GM10266 (cell line): ENCODE measurements around the gene NUDT9.

Experiments
- DNase-seq: peaks from one replicate; pipeline ENCODE4 v3.0.0; 2012; ENCODE audit errors: extremely low spot score
- TF ChIP-seq, protein P1 (sequence below): IDR thresholded peaks from 2 replicates; pipeline ENCODE4 v1.5.1; 2012; ENCODE audit warnings: mild to moderate bottlenecking, low read depth; ENCODE audit not compliant: control insufficient read depth, insufficient read depth; ENCODE audit errors: missing control alignments

The NUDT9 gene

DNA sequence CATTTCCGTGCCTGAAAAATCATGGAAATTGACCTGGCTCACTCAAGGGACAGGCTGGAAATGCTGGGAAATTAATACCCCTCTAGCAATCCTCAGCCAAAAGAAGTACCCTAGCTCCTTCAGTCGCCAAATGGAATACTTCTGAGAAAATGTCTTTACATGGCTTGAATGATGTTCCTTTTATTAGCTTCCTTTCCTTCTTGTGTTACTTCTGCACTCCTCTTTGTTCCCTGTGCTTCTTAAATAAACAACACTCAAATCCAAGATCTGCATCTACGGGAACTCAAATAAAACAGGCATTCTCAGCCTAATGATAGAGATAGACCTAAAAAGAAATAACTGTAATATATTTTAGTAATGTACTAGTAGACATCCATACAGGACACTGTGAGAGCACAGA lies 70.7 kb downstream of the NUDT9 start:
- DNase-seq, result no peak
- TF ChIP-seq, protein P1, sequence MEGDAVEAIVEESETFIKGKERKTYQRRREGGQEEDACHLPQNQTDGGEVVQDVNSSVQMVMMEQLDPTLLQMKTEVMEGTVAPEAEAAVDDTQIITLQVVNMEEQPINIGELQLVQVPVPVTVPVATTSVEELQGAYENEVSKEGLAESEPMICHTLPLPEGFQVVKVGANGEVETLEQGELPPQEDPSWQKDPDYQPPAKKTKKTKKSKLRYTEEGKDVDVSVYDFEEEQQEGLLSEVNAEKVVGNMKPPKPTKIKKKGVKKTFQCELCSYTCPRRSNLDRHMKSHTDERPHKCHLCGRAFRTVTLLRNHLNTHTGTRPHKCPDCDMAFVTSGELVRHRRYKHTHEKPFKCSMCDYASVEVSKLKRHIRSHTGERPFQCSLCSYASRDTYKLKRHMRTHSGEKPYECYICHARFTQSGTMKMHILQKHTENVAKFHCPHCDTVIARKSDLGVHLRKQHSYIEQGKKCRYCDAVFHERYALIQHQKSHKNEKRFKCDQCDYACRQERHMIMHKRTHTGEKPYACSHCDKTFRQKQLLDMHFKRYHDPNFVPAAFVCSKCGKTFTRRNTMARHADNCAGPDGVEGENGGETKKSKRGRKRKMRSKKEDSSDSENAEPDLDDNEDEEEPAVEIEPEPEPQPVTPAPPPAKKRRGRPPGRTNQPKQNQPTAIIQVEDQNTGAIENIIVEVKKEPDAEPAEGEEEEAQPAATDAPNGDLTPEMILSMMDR, result no peak

GRCh38 chr4:87497159-87497558 lies 74.8 kb downstream of the NUDT9 start:
- TF ChIP-seq, protein P1, result peak; percentile 34
- DNase-seq, result peak; percentile 12

DNA sequence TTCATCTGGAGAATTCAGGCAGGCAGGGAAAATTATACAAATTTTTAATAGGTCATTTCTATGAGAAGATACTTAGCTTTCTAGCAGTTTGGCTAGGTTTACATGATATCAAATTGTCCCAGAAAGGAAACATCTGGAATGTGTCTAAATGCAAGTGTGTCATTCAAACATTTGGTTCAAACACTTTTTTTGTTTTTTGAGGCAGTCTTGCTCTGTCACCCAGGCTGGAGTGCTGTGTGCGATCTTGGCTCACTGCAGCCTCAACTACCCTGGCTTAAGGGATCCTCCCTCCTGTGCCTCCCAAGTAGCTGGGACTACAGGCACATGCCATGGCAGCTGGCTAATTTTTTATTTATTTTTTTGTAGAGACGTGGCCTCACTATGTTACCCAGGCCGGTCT lies 75.2 kb downstream of the NUDT9 start:
- TF ChIP-seq, protein P1, result no peak

DNA sequence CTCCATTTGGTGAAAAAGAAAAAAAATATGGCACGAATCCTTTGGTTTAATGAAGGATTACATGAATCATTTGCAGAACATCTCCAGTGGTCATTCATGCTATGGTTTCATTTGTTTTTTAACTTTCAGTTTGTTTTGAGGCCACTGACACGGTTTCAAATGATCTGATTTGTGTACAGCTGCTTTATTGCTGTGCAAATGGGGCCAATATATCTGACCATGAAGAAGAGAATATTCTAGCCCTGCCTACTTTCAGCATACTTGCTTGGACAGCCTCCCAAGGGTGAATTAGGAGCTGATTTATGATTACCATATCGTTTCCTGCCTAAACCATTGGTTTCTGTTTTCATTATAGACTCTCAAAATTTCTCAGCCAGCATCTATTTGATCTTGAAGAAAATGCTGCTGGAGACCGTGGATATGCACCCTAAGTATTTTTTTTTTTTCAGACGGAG lies 76.1 kb downstream of the NUDT9 start:
- DNase-seq, result peak; percentile 12
- TF ChIP-seq, protein P1, result no peak

More for the DNA sequence above, 75.2 kb downstream of the NUDT9 start:
- DNase-seq, result no peak

DNA sequence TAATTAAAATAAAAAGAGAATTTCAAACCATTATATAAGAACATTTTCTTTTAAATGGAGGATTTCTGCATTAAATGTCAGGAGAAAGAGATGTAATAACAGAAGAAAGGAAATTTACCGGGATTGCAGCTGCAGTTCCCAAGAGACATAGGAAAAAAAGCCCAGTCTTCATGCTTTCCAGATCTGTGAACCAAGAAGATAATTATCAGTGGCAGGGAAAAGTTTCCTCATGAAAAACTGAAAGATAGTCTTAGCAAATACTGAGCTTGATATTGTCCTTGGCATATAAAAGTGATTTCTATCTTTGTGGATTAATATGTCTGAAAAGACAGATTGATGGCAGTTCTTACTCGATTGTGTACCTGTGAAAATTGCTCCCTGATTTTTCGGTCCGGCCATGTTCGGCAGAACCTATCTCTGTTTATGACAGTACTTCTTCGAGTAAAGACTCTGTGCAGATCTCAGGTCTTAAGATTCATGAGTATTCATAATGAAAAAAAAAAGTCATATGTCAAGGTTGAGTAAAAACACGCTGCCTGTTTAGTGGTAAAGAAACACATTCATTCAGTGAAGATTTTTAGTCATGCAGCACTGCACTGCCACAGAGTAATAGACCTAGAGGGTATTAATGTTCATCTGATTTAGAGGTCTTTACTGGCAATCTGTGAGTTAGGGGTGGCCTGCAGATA lies 77.2 kb downstream of the NUDT9 start:
- TF ChIP-seq, protein P1, result no peak
- peak; percentile 22 for DNase-seq

DNA sequence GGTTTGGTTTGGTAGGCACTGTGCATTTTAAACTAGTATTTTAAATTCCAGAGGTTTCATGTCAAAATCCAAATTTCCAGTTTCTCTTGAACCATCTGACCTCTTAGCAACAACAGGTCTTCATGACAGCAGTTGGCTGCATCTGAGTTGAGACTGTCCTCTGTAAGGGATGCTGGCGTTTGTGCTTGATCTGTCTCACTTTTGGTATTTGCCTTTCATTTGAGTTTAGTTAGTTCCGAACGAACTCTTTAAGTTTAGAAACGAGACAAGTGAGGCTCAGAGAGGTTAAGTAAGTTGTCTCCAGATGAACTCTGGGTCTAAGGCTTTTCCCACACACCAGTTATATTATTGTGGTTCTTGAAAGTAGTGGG lies 77.7 kb downstream of the NUDT9 start:
- TF ChIP-seq, protein P1, result no peak
- no peak for DNase-seq

DNA sequence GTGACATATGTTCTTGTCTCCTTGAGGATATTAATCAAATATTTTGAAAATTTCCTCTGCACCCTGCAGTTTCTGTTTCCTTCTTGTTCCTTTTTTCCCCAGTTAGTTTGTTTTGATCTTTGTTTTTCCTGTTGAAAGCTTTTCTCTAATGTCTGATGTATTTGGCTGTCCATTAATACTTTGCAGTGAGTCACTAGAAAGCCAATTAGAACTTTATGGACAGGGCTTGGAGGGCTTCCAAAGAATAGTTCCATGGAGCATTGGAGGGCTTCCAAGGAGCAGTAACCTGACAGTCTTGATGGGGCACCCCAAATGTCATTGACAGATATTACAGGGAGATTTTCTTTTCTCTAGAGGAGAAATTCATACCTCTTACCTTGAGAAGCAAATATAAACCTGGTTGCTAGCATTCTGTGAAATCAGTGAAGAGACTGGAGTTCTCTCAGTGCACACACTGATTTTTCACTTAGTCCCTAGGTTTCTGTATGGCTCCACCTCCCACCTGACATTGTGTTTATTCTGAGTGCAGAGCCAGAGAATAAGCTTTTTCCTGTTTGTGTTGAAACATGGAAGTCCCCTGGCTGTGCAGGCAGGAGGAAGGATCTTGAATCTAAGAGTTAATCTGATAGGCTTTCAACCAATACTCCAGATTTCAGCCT lies 80.3 kb downstream of the NUDT9 start:
- DNase-seq, result no peak
- TF ChIP-seq, protein P1, result no peak
